Measurements from ENCODE around the gene EPN2.
A peak's percentile ranks its signal among the peaks of the same experiment; 100 is the strongest.
"Not testable (repeated sequence)": the region's sequence is repeated elsewhere in the genome, so short reads cannot be mapped to it uniquely, and the experiment has no call there.

The EPN2 gene

GRCh38 chr17:19237139-19237388 lies at the start of gene EPN2:
EPN2 (plus strand) TSS chr17:19237366; CDS start chr17:19283120, 45,754 bp downstream.
- DNase-seq (ENCODE audit: low read depth in 3 of 3) = peak; percentile 36 to 47 (median 38)

DNA sequence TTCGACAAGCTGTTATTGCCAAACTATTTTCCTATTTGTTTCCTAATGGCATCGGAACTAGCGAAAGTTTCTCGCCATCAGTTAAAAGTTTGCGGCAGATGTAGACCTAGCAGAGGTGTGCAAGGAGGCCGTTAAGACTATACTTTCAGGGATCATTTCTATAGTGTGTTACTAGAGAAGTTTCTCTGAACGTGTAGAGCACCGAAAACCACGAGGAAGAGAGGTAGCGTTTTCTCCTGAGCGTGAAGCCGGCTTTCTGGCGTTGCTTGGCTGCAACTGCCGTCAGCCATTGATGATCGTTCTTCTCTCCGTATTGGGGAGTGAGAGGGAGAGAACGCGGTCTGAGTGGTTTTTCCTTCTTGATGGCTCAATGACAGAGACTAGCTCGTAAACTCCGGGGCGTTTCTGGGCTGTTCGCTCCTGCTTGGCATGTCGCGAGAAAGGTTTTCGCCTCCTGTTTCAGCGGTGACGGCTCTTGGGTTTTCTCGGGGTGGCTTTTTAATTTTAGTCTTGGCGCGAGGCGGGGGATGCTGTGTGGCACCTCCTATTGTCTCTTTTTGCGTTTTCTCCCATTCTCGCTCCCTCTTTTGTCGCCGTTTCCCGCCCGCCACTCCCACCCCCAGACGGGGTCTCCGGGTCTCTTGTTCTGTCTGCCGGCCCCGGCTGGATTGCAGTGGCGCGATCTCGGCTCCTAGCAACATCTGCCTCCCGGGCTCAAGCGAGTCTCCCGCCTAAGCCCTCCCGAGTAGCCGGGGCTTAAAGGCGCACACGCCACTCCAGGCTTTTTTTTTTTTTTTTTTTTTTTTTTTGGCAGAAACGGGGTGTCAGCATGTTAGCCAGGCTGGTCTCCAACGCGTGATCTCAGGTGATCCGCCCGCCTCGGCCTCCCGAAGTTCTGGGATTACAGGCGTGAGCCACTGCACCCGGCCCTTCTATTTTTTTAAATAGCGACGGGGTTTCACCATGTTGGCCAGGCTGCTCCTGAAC lies 49.0 kb upstream of the EPN2 start:
- DNase-seq (ENCODE audit: low read depth in 3 of 3) = not testable (repeated sequence)

GRCh38 chr17:19188870-19189708 lies 48.1 kb upstream of the EPN2 start:
- not testable (repeated sequence) for DNase-seq (ENCODE audit: low read depth in 3 of 3)

DNA sequence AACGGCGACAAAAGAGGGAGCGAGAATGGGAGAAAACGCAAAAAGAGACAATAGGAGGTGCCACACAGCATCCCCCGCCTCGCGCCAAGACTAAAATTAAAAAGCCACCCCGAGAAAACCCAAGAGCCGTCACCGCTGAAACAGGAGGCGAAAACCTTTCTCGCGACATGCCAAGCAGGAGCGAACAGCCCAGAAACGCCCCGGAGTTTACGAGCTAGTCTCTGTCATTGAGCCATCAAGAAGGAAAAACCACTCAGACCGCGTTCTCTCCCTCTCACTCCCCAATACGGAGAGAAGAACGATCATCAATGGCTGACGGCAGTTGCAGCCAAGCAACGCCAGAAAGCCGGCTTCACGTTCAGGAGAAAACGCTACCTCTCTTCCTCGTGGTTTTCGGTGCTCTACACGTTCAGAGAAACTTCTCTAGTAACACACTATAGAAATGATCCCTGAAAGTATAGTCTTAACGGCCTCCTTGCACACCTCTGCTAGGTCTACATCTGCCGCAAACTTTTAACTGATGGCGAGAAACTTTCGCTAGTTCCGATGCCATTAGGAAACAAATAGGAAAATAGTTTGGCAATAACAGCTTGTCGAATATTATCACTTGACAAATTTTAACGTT lies 47.3 kb upstream of the EPN2 start:
- not testable (repeated sequence) for DNase-seq (ENCODE audit: low read depth in 3 of 3)

DNA sequence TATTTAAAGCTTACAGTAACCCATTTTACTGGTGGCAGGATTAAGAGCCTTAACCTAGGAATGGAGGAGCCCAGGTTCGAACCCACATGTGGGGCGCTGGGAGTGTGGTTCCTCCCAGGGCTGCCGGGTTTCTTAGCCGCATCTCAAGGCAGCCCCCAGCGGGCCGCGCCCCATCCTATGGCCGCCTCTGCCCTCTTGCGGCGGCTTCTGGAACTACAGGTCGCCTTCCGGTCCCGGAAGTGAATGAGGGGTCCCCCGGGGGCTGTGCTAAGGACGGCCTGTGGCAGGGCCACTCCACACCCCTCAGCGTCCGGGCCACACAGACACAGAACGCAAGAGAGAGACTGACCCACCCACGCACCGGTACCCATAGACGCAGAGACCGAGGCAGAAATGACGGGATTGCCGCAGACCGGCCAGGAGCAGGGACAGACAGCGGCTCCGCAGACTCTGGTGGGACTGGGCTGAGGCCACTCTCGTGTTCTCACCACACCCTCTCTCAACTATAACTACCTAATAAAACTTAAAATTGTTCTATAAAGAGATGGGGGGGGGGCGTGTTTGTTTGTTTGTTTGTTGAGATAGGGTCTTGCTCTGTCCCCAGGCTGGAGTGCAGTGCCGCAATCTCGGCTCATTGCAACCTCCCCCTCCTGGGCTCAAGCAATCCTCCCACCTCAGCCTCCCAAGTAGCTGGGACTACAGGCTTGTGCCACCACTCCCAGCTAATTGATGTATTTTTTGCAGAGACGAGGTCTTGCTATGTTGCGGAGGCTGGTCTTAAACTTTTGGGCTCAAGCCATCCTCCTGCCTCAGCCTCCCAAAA lies 40.6 kb upstream of the EPN2 start:
- DNase-seq (ENCODE audit: low read depth in 3 of 3) = peak in 2 of 3 experiments; percentile 3 to 22

DNA sequence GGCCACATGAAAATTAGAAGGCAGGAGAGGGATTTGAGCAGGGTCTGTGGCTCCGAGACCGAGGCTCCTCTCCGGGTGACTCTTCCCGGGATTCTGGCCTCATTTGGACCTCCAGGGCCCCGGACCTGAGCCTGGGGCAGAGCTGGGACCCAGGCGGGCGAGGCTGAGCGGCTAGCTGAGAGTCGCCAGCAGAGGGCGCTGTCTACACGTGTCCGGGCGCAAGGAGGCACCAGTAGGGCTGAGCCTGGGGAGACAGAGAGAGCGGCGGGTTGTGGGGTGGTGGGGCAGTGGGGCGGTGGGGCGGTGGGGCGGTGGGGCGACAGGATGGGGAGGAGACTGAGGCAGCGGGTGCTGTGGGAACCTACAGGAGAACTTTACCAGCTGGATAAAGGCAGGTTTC lies 34.7 kb upstream of the EPN2 start:
- DNase-seq (ENCODE audit: low read depth in 3 of 3) = not testable (repeated sequence)

DNA sequence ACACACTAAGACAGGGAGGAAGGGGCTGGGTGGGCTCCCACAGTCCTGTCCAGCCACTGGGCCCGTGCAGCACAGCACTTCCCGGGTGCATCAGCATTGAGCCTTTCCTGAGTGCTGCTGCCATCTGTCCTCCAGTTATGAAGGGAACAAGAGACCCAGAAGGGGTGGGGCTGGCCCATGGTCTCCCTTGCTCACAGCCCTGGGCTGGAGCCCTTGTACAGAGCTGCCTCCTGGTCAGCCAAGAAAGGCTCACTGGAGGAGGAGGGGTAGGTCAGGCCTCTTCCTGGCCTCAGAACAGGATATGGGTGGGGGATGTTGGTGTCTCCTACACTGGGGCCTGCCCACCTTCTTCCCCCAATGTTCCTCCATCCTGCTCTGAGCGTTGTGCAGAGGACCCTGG lies 33.7 kb upstream of the EPN2 start:
- DNase-seq (ENCODE audit: low read depth in 3 of 3) = not testable (repeated sequence)

DNA sequence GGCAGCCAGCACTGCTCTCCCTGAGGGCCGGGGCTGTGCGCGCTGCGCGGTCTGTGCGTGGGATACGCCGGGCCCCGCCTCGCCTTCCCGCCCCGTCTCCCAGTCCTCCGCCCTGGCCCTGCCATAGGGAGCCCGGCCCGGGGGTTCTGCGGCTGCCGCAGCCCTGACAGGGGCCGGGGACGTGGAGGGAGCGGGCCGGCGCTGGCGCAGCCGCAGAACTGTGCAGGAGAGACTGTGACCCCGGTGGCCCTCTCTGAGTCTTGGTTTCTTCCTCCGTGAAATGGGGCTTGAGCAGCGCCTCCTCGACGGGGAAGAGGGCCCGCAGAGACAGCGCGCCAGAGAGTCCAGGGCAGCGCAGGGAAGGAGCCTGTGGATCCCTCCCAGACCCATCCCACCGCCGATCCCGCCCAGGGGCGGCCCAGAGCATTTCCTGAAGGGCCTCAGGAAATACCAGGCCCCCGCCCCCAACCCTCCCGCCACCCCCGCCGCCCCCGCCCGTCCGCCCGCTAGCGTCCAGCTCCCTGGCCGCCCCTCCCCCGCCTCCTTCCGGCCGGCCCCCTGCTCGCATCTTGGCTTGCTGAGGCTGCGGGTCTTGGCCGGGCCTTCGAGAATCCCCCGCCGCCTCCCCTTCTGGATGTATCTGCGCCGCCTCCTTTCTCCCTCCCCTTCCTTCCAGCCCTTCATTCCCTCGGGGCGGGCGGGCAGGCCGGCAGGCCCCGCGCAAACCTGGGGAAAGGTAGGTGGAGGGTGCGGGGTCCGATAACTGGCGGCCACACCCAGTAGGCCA lies 21.9 kb upstream of the EPN2 start:
- not testable (repeated sequence) for DNase-seq (ENCODE audit: low read depth in 3 of 3)

DNA sequence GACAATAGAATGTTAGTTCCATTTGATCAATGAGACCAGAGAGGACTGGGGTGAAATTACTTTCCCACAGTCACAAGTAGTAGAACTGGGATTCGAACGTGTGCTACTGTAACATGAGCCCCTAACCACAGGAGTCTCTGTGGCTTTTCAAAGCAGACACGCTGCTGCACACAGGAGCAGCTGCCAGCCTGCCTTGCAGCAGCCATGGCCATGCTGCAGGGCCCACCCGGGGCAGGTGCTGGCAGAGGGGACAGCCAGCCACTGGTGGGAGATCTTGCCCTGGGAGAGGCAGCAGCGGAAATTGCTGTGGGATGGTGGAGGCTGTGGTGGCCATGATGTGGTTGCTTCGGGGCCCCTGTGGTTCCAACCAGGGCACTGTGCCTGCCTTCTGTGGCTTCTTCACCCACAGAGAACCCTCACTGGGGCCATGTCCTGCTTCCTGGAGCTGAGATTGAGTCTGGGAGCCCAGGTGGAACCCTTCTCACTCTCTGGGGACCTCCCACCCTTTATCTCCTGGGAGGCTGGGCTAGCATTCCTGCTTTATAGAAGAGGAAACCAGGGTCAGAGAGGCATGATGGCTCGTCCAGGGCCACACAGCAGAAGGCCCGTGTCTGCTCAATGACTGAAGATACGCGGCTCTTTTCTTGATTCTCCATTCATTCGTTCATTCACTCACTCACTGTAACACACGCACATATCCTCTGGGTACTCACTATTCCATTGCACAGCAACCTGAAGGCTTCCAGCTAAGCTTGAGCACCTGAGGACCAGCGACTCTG lies 20.8 kb upstream of the EPN2 start:
- not testable (repeated sequence) for DNase-seq (ENCODE audit: low read depth in 3 of 3)

DNA sequence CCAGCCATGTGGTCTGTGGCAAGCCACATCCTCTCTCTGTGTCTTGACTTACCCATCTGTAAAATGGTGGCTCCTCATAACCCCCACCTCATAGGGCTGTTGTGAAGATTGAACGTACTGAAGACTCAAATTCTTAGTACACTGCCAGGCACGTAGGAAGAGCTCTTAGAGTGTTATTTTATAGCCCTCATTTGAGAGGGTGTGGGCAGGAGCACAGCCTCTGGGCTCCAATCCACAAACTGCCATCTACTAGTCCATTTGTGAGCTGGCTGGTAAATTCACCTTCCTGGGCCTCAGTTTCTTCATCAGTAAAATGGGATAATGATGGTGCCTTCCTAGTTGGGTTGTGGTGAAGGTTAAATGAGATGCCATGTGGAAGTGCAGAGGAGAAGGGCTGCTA lies 18.3 kb upstream of the EPN2 start:
- DNase-seq (ENCODE audit: low read depth in 3 of 3) = not testable (repeated sequence)

GRCh38 chr17:19219384-19219783 lies 17.8 kb upstream of the EPN2 start:
- DNase-seq (ENCODE audit: low read depth in 3 of 3) = not testable (repeated sequence)

DNA sequence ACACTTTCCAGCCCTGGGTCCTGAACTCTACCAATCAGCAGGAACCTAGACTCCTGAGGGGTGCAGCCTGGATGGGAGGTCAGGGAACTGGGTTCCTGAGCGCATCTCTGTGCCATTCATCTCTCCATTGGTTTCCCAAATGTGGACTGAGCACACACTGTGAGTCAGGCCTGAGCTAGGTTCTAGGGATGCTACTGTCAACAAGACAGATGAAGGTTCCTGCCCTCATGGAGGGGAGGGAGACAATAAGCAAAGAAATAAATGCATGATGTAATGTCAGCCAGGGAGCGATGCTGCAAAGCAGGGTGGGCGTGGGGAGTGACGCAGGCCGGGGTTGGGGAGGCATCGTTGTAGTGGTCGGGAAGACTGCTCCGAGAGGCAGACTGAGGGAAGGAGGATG lies 17.0 kb upstream of the EPN2 start:
- not testable (repeated sequence) for DNase-seq (ENCODE audit: low read depth in 3 of 3)

DNA sequence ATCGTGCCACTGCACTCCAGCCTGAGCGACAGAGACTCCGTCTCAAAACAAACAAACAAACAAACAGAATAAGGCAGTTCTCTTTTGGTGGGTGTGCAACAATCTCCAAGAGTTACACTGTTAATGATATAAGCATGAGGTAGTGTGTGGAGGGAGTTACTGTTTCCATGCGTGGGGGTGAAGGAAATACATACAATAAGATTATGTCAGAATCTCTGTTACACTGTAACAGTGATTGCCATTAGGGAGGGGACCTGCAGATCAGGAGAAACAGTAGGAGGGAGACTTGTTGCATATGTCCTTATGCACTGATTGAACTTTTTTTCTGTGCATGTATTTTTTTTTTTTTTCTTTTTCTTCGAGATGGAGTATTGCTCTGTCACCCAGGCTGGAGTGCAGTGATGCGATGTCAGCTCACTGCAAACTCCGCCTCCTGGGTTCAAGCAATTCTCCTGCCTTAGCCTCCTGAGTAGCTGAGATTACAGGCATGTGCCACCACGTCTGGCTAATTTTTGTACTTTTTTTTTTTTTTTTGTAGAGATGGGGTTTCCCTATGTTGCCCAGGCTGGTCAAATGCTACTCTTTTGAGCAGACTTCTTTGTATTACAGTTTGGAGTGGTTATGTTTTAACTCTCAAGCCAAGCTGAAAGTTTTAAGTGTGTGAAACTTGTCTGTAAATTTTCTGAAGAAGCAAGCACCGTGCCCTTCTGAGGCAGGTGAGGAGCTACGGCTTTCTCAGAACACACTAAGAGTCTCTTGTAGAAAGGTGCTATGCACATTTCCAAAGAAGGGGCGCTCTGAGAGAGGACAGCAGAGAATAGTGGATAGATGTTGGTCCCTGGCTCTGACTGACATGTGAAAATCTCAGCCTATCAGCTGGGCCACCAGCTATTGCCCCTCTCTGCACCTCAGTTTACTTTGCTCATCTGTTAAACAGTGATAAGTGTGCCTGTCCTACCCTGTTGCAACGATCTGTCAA lies 10.3 kb upstream of the EPN2 start:
- not testable (repeated sequence) for DNase-seq (ENCODE audit: low read depth in 3 of 3)

DNA sequence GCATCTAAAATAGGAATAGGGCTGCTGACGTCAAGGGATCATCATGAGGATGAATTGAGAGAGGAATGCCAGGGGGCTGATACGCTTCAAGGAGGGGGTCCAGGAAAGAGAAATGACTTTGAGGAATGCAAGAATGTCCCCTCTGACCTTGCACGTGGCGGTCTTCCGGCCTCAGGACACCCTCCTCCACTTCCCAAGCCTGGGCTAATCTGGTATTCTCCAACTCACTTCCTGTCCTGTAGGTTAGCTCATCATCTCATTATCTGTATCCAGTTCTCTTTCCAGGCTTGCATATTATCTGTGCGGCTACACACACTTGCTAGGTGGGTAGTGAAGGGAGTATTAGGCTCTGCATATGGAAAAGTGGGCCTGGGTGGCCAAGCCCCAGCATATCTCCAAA lies 2.5 kb upstream of the EPN2 start:
- not testable (repeated sequence) for DNase-seq (ENCODE audit: low read depth in 3 of 3)

- not testable (repeated sequence) for DNase-seq (ENCODE audit: low read depth in 3 of 3)
Measured at GRCh38 chr17:19236351-19237138, 621 bp upstream of the EPN2 start.

DNA sequence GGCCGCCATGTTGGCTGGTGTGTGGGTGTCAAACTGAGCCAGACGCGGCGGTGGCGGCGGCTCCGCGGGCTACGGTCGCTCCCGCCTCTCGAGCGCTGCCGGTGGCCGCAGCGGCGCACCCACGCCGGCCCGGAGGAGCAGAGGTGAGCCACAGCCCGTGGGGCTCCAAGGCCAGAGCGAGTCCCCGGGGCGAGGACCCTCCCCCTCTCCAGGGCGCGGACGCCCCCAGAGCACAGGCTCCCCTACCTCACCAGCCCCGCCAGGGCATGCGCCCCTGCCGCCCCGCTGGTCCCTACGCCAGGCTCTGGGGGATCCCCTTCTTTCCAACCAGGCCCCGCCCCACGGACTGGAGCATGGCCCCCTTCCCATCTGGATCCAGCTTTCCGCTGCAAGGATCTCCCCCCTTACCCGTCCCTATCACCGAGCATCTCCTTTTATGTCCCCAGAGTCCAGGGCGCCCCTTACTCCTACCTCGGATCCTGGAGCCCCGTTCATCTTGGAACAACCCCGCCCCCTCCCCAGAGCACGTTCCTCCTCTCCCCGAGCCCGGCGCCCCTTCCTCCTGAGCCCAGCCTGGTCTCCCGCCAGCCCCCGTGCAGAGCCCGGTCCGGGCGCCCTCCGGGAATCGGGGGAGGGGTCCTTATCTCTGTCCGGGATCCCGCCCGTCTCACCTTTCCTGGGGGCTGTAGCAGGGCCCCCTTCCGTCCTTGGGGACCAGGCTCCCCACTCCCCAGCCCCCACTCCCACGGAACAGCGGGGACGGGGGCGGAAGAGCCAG lies 412 bp downstream of the EPN2 start:
- peak in 2 of 3 experiments; percentile 8 to 35 for DNase-seq (ENCODE audit: low read depth in 3 of 3)

DNA sequence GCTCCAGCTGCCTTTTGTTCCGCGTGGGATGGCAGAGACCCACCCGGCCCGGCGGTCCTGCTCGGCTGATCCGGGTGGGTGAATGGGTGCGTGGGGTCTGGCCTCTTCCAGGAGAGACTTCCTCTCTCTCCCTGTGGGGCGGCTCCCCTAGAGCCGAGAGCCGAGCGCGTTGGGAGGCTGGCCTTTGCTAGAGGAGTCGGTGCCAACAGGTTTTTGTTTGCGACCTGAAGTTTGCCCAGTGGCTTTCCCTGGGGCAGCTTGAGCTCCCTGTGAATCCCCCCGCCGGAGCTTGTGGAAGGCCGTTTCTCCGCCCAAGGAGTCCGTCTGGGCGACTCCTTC lies 970 bp downstream of the EPN2 start:
- peak in 1 of 3 experiments; percentile 1 for DNase-seq (ENCODE audit: low read depth in 3 of 3)
